K562 (cell line): ENCODE data around the gene ANKS1B. TPM values are rescaled to one million over a fixed set of nuclear protein-coding genes. Genes with fewer than 3 reads are reported as not detected.

ENCODE experiments used
- FOS ChIP-seq: IDR thresholded peaks from 3 replicates; pipeline ENCODE4 v1.6.1; 2011; ENCODE audit not compliant: insufficient read length; ENCODE audit errors: extremely low read depth
- GTF2F1 ChIP-seq: IDR thresholded peaks from 2 replicates; pipeline ENCODE4 v1.6.1; 2011; ENCODE audit warnings: low read depth, low read length, improper control_type of control experiment
- HMG20B ChIP-seq: fragments of 250-450 bp; sonication (Bioruptor Pico); IDR thresholded peaks from 2 replicates; pipeline ENCODE4 v1.5.0; 2021; ENCODE audit warnings: mild to moderate bottlenecking
- ILK ChIP-seq: fragments of 450-650 bp; IDR thresholded peaks from 2 replicates; pipeline ENCODE4 v1.6.1; 2016; ENCODE audit warnings: missing genetic modification characterization, low read depth, mild to moderate bottlenecking, missing compliant biosample characterization, moderate library complexity, borderline replicate concordance
- JUND ChIP-seq, 2 experiments: IDR thresholded peaks; 2 replicates in 1 of 2; 3 replicates in 1 of 2; pipeline ENCODE4 v1.6.1; 2011; ENCODE audit warnings: borderline replicate concordance in 2 of 2, low read depth in 2 of 2, low read length in 2 of 2, improper control_type of control experiment in 1 of 2, missing biosample characterization in 1 of 2, missing genetic modification characterization in 1 of 2, missing genetic modification reagents in 1 of 2
- RAD21 ChIP-seq, 2 experiments: fragments of 250-450 bp in 1 of 2; fragments of 450-650 bp in 1 of 2; sonication (Bioruptor Pico) in 1 of 2; formaldehyde crosslinking in 1 of 2; IDR thresholded peaks in 1 of 2; conservative IDR thresholded peaks in 1 of 2; 2 replicates each; pipeline versions ENCODE4 v1.4.0 to v1.8.0; 2020 to 2022; ENCODE audit warnings: mild to moderate bottlenecking in 2 of 2, moderate library complexity in 1 of 2
- RB1 ChIP-seq: fragments of 450-650 bp; IDR thresholded peaks from 2 replicates; pipeline ENCODE4 v1.6.1; 2017; ENCODE audit warnings: low read depth, mild to moderate bottlenecking
- SMAD4 ChIP-seq: fragments of 250-450 bp; sonication (Bioruptor Pico); conservative IDR thresholded peaks from 2 replicates; pipeline ENCODE4 v1.8.0; 2021; ENCODE audit warnings: inconsistent platforms, mild to moderate bottlenecking, moderate library complexity
- ZBTB2 ChIP-seq: fragments of 450-650 bp; IDR thresholded peaks from 2 replicates; pipeline ENCODE4 v1.6.1; 2016; ENCODE audit warnings: antibody characterized with exemption
- ZNF174 ChIP-seq: fragments of 250-450 bp; sonication (Bioruptor Pico); IDR thresholded peaks from 2 replicates; pipeline ENCODE4 v1.4.0; 2020; ENCODE audit warnings: mild to moderate bottlenecking
- ZNF384 ChIP-seq: IDR thresholded peaks from 2 replicates; pipeline ENCODE4 v1.6.1; 2012; ENCODE audit warnings: low read depth, low read length, improper control_type of control experiment
- ZNF76 ChIP-seq: fragments of 250-450 bp; sonication (Bioruptor Pico); IDR thresholded peaks from 2 replicates; pipeline ENCODE4 v1.4.0; 2020; ENCODE audit warnings: mild to moderate bottlenecking, moderate library complexity, borderline replicate concordance
- polyA plus RNA-seq, 8 experiments: library from polyadenylated mRNA; depleted of rRNA in 4 of 8; stranded (reverse) in 5 of 8; unstranded in 3 of 8; fragments of >200 nt; fragmentation: Nextera tagmentation in 2 of 8; fragmentation: Illumina TruSeq in 1 of 8; extraction: Ambion mirVana in 2 of 8; extraction: Trizol in 1 of 8; gene quantifications; 2 replicates each; pipeline versions ENCODE4 v1.2.1 to v1.2.3, GENCODE V29; 2011 to 2014; ENCODE audit warnings: inconsistent platforms in 1 of 8, missing spikeins in 1 of 8
- total RNA-seq, 7 experiments: library from RNA; depleted of rRNA in 6 of 7; stranded (reverse); fragments of >200 nt in 6 of 7; fragmentation: Illumina TruSeq in 2 of 7; extraction: Trizol in 2 of 7; gene quantifications; 2 replicates each; pipeline versions ENCODE4 v1.2.1 to v1.2.3, GENCODE V29; 2011 to 2021; ENCODE audit warnings: low replicate concordance in 1 of 7
- TF ChIP-seq, protein P1 (sequence below), 3 experiments: IDR thresholded peaks in 2 of 3; conservative IDR thresholded peaks in 1 of 3; 2 replicates each; pipeline ENCODE4 v1.5.1; 2011 to 2012; ENCODE audit warnings: low read length in 3 of 3, mild to moderate bottlenecking in 3 of 3, control low read depth in 2 of 3, improper control_type of control experiment in 1 of 3, inconsistent platforms in 1 of 3, low read depth in 1 of 3, mixed read lengths in 1 of 3, moderate library complexity in 1 of 3; ENCODE audit not compliant: insufficient read depth in 2 of 3
- TF ChIP-seq, protein P2 (sequence below): IDR thresholded peaks from 3 replicates; pipeline ENCODE4 v1.6.1; 2011; ENCODE audit warnings: borderline replicate concordance, mild to moderate bottlenecking, moderate library complexity; ENCODE audit not compliant: insufficient read length; ENCODE audit errors: extremely low read depth

ANKS1B gene
- total and polyA plus RNA-seq, 9 of the 15 experiments (the other 6 are each of a cell fraction or from before 2014, with no cell fraction given) = 0.04 to 0.47 (median 0.28) TPM; not detected in 4

- TF ChIP-seq ZNF76 (CRISPR knock-in tag) = no peak
- peak; percentile 87 for TF ChIP-seq ZNF384
- TF ChIP-seq JUND (IDR thresholded peaks at IDR 0.05; ENCODE audit: borderline replicate concordance, low read depth, low read length) = peak; percentile 25; the same call in 1 of the 2 replicates
- no peak for TF ChIP-seq JUND (tag; IDR thresholded peaks at IDR 0.05; ENCODE audit: borderline replicate concordance, low read depth, low read length)
- TF ChIP-seq, protein P1, sequence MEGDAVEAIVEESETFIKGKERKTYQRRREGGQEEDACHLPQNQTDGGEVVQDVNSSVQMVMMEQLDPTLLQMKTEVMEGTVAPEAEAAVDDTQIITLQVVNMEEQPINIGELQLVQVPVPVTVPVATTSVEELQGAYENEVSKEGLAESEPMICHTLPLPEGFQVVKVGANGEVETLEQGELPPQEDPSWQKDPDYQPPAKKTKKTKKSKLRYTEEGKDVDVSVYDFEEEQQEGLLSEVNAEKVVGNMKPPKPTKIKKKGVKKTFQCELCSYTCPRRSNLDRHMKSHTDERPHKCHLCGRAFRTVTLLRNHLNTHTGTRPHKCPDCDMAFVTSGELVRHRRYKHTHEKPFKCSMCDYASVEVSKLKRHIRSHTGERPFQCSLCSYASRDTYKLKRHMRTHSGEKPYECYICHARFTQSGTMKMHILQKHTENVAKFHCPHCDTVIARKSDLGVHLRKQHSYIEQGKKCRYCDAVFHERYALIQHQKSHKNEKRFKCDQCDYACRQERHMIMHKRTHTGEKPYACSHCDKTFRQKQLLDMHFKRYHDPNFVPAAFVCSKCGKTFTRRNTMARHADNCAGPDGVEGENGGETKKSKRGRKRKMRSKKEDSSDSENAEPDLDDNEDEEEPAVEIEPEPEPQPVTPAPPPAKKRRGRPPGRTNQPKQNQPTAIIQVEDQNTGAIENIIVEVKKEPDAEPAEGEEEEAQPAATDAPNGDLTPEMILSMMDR (IDR thresholded peaks at IDR 0.05 in 2 of 3, conservative IDR thresholded peaks at IDR 0.05 in 1 of 3; ENCODE audit: insufficient read depth in 2 of 3, low read depth in 1 of 3, low read length in 3 of 3) = peak; percentile 74 to 83 (median 75)
- TF ChIP-seq RB1 = no peak
- TF ChIP-seq, protein P2, sequence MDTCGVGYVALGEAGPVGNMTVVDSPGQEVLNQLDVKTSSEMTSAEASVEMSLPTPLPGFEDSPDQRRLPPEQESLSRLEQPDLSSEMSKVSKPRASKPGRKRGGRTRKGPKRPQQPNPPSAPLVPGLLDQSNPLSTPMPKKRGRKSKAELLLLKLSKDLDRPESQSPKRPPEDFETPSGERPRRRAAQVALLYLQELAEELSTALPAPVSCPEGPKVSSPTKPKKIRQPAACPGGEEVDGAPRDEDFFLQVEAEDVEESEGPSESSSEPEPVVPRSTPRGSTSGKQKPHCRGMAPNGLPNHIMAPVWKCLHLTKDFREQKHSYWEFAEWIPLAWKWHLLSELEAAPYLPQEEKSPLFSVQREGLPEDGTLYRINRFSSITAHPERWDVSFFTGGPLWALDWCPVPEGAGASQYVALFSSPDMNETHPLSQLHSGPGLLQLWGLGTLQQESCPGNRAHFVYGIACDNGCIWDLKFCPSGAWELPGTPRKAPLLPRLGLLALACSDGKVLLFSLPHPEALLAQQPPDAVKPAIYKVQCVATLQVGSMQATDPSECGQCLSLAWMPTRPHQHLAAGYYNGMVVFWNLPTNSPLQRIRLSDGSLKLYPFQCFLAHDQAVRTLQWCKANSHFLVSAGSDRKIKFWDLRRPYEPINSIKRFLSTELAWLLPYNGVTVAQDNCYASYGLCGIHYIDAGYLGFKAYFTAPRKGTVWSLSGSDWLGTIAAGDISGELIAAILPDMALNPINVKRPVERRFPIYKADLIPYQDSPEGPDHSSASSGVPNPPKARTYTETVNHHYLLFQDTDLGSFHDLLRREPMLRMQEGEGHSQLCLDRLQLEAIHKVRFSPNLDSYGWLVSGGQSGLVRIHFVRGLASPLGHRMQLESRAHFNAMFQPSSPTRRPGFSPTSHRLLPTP = no peak
- TF ChIP-seq SMAD4 (CRISPR knock-in tag) = no peak
- TF ChIP-seq ILK (tag) = no peak
- no peak for TF ChIP-seq GTF2F1
- no peak for TF ChIP-seq ZNF174 (CRISPR knock-in tag)
- peak in 1 of 2 experiments; percentile 63; a peak in 3 of 4 replicates for TF ChIP-seq RAD21 (CRISPR knock-in tag; conservative IDR thresholded peaks at IDR 0.05 in 1 of 2, IDR thresholded peaks at IDR 0.05 in 1 of 2)
- no peak for TF ChIP-seq ZBTB2
- TF ChIP-seq FOS = no peak
- TF ChIP-seq HMG20B (CRISPR knock-in tag) = no peak
Measured at GRCh38 chr12:98743362-98743953, 1241.3 kb downstream of the ANKS1B start (continued).
